ENCODE data around the gene USP24. TPM values are rescaled to one million over a fixed set of nuclear protein-coding genes. Genes with fewer than 3 reads are reported as not detected.

The USP24 gene
- total RNA-seq: 39.1 and 49.2 TPM in 2 replicates

- DNase-seq (ENCODE audit: low read depth, low spot score): no peak
These were observed at the start of gene USP24 for GRCh38 chr1:55215194-55216021. TSS of gene USP24 (minus strand) at chr1:55215364. CDS start at chr1:55215113, 251 bp downstream.

GRCh38 chr1:55262822-55263221, 47.7 kb upstream of the USP24 start:
- DNase-seq (ENCODE audit: low read depth, low spot score): no peak

GRCh38 chr1:55259911-55260609, 44.9 kb upstream of the USP24 start:
- DNase-seq (ENCODE audit: low read depth, low spot score): no peak

- DNase-seq (ENCODE audit: low read depth, low spot score): no peak
These were observed 42.8 kb upstream of the USP24 start for GRCh38 chr1:55257958-55258357.

GRCh38 chr1:55255901-55256300, 40.7 kb upstream of the USP24 start:
- no peak for DNase-seq (ENCODE audit: low read depth, low spot score)

GRCh38 chr1:55252942-55253589, 37.9 kb upstream of the USP24 start:
- no peak for DNase-seq (ENCODE audit: low read depth, low spot score)

- DNase-seq (ENCODE audit: low read depth, low spot score): no peak
These were observed 35.4 kb upstream of the USP24 start for GRCh38 chr1:55250399-55251075.

GRCh38 chr1:55249646-55250398, 34.7 kb upstream of the USP24 start:
- no peak for DNase-seq (ENCODE audit: low read depth, low spot score)

GRCh38 chr1:55246896-55247295, 31.7 kb upstream of the USP24 start:
- DNase-seq (ENCODE audit: low read depth, low spot score): no peak

GRCh38 chr1:55246331-55246730, 31.2 kb upstream of the USP24 start:
- DNase-seq (ENCODE audit: low read depth, low spot score): no peak

- no peak for DNase-seq (ENCODE audit: low read depth, low spot score)
These were observed 30.6 kb upstream of the USP24 start for GRCh38 chr1:55245781-55246180.

GRCh38 chr1:55244476-55245099, 29.4 kb upstream of the USP24 start:
- DNase-seq (ENCODE audit: low read depth, low spot score): no peak

- no peak for DNase-seq (ENCODE audit: low read depth, low spot score)
These were observed 28.5 kb upstream of the USP24 start for GRCh38 chr1:55243655-55244054.

- DNase-seq (ENCODE audit: low read depth, low spot score): no peak
These were observed 24.4 kb upstream of the USP24 start for GRCh38 chr1:55239548-55239947.

GRCh38 chr1:55235722-55236121, 20.6 kb upstream of the USP24 start:
- no peak for DNase-seq (ENCODE audit: low read depth, low spot score)

GRCh38 chr1:55234016-55234415, 18.9 kb upstream of the USP24 start:
- no peak for DNase-seq (ENCODE audit: low read depth, low spot score)

- no peak for DNase-seq (ENCODE audit: low read depth, low spot score)
These were observed 18.1 kb upstream of the USP24 start for GRCh38 chr1:55233145-55233777.

- no peak for DNase-seq (ENCODE audit: low read depth, low spot score)
These were observed 17.4 kb upstream of the USP24 start for GRCh38 chr1:55232448-55233144.

GRCh38 chr1:55231745-55232144, 16.6 kb upstream of the USP24 start:
- DNase-seq (ENCODE audit: low read depth, low spot score): no peak

Measured in pulmonary artery endothelial cell (primary cell).